T-helper 1 cell treated with Interleukin-12 subunit alpha and Interleukin-12 subunit beta and Interleukin-4 antibody, amounts not matched to agents 30 ng/mL and 1 ng/mL, for 36 hours (primary cell): ENCODE data around the gene NCDN. TPM values are rescaled to one million over a fixed set of nuclear protein-coding genes. Genes with fewer than 3 reads are reported as not detected.
"Not testable (repeated sequence)": the region's sequence is repeated elsewhere in the genome, so short reads cannot be mapped to it uniquely, and the experiment has no call there.

Source experiments
- intact Hi-C: fragments of 100-400 bp; cut with micrococcal nuclease; formaldehyde crosslinking; loops from one replicate; pipeline ENCODE4 v1.15.1; 2024
- total RNA-seq: library from RNA; stranded (reverse); gene quantifications from 2 replicates; pipeline ENCODE4 v1.2.3, GENCODE V29; 2022

NCDN gene
- total RNA-seq, 1 donor from 2014 or later: 70.6 TPM

DNA sequence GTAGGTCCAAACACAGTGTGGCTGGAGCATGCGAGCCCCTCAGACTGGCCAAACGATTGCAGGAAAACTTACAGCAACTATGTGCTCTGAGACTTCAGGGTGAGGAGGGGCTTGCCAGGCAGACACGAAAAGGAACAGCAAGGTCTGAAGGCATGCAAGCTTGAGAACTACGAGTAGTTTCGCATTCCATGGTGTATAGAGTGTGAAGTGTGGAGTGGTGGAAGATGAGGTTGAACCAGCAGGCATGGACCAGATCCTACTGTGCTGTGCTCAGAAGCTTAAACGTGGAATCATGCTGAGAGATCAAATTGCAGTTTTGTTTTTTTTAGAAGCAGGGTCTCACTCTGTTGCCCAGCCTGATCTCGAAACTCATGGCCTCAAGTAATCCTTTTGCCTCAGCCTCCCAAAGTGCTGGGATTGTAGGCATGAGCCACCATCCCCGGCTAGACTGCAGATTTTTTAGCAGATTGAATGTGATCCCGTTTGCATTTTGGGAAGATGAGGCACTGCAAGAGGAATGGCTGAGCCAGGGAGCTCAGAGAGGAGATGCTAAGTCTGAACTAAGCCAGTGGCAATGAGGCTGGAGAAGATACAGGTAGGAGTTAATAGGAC, 10.5 kb downstream of the NCDN start:
- intact Hi-C loops: loop anchor here (2.0 kb wide), 1 partner anchor 73 kb away; the partner anchor contains the start of gene PSMB2

DNA sequence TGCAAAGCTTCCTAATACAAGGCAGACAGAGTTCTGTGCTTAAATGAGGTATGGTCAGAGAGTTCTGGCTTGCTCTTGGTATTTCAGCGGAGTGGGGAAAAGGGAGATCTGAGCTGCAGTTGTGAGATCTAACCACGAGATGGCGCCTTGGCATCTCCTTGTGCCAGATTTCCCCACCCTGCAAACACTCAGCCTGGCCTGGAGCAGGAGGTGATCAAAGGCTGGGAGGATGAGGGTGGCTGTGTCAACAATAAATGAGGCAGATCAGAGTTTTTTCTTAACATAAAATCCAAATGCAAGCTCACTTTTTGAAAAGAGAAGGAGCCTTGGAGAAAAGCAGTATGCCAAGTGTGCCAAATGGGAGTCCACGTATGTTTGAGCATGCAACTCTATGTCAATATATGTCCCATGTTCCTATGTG, 11.4 kb downstream of the NCDN start:
- intact Hi-C loops: loop anchor here (1.0 to 2.0 kb wide), 5 partner anchors 72 to 205 kb away; partner anchors contain the start of gene PSMB2

GRCh38 chr1:35569936-35570335, 12.3 kb downstream of the NCDN start:
- intact Hi-C loops: loop anchor here (1.0 to 2.0 kb wide), 5 partner anchors 71 to 204 kb away; partner anchors contain the start of gene PSMB2

DNA sequence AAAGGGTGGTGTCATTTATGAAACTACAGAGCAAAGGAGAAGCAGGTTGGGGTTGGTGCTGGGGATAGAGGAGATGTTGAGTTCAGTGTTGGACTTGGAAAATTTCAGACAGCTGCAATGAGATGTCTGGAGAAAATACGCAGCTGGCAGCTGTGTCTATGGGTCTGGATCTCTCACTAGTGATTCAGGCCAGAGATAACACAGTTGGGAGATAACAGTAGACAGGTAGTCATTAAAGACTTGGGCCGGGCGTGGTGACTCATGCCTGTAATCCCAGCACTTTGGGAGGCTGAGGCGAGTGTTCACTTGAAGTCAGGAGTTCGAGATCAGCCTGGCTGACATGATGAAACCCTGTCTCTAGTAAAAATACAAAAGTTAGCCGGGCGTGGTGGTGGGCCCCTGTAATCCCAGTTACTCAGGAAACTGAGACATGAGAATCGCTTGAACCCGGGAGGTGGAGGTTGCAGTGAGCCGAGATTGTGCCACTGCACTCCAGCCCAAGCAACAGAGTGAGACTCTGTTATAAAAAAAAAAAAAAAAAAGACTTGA, 13.1 kb downstream of the NCDN start:
- intact Hi-C loops: no loop called here

DNA sequence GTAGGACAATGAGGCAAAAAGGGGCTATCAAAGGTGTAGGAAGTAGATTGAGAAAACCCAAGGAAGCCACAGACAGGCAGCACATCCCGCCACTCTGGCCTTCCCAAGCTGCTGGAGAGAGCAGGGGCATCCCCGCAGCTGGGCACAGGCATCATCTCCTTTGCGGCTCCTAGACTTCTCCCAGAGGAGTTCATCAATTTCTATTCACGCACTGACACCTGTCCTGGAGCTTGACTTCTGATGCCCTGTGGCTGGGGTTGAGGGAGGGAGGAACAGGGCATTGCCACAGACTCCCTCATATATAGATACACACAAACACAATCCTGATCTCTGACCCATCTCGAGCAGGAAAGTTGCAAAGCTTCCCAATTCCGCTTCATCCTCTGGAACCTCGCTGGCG, 13.7 kb downstream of the NCDN start:
- intact Hi-C loops: no loop called here

DNA sequence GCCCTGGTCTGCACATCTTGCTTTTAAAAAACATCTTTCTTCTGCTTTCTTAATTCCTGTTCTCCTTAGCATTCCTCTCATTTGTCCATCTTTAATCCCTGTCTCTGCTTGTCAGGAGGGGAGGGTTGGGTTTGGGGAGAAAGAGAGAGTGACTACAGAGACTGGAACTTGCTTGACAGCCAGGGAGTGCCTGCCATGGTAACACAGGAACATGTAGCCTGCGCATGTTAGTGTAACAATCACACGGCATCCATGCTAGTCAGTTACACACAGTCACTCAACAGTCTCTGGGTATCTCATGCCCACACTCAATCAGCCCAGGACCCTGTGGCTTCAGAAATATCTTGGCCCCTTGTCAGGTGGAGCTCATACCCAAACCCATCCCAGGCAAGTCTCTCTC, 14.7 kb downstream of the NCDN start:
- intact Hi-C loops: no loop called here

DNA sequence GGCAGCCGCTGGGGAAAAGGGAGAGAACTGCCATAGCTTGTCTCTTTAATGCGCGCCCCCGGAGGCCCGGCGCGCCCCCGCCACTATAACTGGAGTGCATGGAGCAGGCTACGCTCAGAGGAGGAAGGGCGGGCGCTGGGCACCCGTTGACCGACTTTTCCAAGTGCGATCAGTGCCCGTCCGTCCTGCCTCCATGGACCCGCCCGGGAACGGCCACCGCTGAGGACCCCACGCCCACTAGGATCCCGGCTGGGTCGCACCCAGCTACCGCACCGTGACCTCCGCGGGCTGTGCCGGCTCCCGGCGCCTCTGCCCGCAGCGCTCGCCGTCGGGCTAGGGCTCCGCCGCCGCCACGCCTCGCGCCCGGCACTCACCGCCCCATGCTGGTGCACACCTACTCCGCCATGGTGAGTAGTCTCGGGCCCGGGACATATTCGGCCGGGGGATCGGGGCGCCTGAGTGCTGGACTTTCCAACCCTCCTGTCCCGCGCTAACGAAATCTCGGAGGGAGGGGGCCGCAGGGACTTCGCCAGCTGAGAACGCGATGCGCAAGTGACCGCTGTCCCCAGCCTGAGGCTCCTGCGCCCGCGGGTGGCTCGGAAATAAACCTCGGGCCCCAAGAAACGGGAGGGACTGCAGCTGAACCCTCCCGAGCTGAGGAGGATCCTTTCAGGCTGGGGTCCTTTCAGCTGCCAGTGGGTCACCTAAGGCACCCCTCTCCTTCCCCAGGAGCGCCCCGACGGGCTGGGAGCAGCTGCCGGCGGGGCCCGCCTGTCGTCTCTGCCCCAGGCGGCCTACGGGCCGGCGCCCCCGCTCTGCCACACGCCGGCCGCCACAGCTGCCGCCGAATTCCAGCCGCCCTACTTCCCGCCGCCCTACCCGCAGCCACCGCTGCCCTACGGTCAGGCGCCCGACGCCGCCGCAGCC, 15.9 kb downstream of the NCDN start, which contains the start of gene TFAP2E:
TSS of gene TFAP2E (plus strand) at position 117 of the 927 bp plus-strand sequence. CDS start at position 381, 264 bp downstream.
- intact Hi-C loops: no loop called here

DNA sequence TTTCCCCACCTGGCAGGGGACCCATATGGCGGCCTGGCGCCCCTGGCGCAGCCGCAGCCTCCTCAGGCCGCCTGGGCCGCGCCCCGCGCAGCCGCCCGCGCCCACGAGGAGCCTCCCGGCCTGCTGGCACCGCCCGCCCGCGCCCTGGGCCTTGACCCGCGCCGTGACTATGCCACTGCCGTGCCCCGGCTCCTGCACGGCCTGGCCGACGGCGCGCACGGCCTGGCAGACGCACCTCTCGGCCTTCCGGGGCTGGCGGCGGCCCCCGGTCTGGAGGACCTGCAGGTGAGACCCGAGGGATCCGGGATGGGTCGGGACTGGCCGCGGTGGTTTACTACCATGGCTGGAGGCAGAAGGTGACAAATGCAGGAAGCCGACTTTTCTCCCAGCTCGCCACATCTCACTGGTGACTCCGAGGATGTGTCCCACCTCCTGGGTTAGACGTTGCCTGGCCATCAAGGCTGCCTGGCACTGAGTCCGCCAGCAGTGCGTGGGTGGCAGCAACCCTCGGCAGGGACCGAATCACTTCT, 16.6 kb downstream of the NCDN start:
- intact Hi-C loops: no loop called here

DNA sequence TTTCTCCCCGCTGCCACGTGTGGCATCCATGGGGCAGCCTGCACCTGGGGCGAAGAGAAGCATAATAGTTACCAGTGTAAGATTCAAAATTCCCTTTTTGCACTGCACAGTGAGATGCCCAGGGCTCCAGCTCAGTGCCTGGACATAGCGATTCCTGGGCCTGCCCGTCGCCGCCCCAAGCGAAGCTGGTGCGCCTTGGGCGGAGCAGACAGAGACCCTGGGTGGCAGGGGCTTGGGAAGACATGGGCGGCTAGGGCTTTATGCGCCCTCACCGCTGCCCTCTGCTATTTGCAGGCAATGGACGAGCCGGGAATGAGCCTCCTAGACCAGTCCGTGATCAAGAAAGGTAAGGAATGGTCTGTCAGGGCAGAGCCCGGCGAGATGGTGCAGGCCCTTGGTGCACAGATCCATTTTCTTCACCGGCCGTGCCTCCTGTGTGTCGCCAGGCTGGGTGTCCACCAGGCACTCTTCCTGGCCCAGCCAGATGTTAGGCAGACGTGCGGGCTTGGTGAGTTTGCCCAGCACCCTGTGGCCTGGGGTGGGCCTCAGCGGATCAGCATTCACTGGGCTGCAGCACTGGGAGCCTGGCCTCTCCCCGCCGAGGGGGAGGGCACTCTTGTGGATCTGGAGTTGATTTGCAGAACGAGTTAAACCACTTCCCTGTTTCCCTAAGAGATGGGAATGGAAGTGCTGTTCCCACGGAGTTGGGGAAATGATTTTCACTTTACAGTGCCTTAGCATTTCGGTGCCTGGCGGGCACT, 17.2 kb downstream of the NCDN start:
- intact Hi-C loops: no loop called here

DNA sequence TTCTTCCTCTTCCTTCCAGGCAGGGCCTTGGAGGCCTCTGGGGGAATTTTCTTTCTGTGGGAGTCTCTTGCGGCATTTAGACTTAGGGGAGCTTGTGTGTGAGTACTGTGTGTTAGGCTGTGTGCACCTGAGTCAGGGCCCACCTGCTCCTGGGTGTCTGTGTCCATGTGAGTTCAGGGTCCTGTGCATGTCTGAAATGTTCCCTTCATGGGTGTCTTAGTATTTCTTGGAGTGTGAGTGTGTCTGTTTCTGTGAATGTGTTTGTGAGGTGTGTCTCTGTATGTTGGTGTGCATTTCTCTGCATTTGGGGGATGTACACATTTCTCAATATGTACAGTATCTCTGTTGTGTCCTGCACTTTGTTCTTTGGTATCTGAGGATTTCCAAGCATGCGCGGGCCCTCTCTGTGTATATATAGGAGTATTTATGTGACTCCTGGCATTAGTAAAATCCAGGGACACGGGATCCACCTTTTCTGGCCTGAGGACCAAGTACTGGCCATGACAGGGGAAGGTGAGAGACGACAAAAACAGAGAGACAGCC, 17.9 kb downstream of the NCDN start:
- intact Hi-C loops: no loop called here

- intact Hi-C loops: no loop called here
These were observed 18.6 kb downstream of the NCDN start for GRCh38 chr1:35576061-35576765.

- intact Hi-C loops: loop anchor here (1.0 kb wide), 1 partner anchor 61 kb away; no protein-coding TSS in a partner anchor
These were observed 19.1 kb downstream of the NCDN start for GRCh38 chr1:35576766-35577070.

DNA sequence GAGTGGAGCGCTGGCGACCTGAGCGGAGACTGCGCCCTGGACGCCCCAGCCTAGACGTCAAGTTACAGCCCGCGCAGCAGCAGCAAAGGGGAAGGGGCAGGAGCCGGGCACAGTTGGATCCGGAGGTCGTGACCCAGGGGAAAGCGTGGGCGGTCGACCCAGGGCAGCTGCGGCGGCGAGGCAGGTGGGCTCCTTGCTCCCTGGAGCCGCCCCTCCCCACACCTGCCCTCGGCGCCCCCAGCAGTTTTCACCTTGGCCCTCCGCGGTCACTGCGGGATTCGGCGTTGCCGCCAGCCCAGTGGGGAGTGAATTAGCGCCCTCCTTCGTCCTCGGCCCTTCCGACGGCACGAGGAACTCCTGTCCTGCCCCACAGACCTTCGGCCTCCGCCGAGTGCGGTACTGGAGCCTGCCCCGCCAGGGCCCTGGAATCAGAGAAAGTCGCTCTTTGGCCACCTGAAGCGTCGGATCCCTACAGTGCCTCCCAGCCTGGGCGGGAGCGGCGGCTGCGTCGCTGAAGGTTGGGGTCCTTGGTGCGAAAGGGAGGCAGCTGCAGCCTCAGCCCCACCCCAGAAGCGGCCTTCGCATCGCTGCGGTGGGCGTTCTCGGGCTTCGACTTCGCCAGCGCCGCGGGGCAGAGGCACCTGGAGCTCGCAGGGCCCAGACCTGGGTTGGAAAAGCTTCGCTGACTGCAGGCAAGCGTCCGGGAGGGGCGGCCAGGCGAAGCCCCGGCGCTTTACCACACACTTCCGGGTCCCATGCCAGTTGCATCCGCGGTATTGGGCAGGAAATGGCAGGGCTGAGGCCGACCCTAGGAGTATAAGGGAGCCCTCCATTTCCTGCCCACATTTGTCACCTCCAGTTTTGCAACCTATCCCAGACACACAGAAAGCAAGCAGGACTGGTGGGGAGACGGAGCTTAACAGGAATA, 19.7 kb downstream of the NCDN start:
- intact Hi-C loops: loop anchor here (1.0 kb wide), 1 partner anchor 60 kb away; no protein-coding TSS in a partner anchor

DNA sequence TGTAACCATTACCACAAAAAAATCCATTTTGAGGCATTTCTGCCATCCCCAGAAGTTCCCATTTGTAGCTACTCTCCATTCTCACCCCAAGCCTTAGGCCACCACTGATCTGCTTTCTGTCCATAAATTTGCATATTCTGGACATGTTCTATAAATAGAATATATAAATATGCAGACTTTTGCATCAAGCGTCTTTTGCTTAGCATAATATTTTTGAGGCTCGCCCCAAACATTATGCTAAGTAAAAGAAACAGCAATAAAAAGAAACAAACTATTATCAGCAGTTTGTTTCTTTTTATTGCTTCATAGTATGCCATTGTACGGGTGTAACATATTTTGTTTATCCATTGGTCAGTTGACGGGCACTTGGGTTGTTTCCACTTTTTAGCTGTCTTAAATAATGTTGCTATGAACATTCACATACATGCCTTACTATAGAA, 23.4 kb downstream of the NCDN start:
- intact Hi-C loops: no loop called here

- intact Hi-C loops: not testable (repeated sequence)
These were observed 24.0 kb downstream of the NCDN start for GRCh38 chr1:35581621-35582020.

GRCh38 chr1:35585281-35585680, 27.7 kb downstream of the NCDN start:
- intact Hi-C loops: no loop called here

DNA sequence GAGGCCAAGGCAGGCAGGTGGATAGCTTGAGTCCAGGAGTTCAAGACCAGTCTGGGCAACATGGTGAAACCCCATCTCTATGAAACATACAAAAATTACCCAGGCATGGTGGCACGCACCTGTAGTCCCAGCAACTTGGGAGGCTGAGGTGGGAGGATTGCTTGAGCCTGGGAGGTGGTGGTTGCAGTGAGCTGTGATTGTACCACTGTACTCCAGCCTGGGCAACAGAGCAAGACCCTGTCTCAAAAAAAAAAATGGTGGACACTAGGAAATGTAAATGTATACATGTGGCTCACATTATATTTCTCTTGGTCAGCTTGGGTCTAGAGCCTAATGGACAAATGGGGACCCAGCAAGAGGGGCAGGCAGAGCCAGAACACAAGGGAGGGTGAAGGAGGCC, 28.2 kb downstream of the NCDN start:
- intact Hi-C loops: not testable (repeated sequence)

GRCh38 chr1:35586808-35587207, 29.2 kb downstream of the NCDN start:
- intact Hi-C loops: no loop called here

GRCh38 chr1:35587736-35588135, 30.1 kb downstream of the NCDN start:
- intact Hi-C loops: no loop called here
